SU-DHL-6 (cell line): ENCODE results near the gene STRN.

ENCODE experiments used
- EZH2phosphoT487 ChIP-seq: fragments of 200-600 bp; sonication (generic), shearing (Covaris generic); conservative IDR thresholded peaks from 2 replicates; pipeline ENCODE4 v1.6.1; 2018; ENCODE audit warnings: mild to moderate bottlenecking, antibody characterized with exemption, low read length, moderate library complexity, mixed read lengths
- TF ChIP-seq, protein P1 (sequence below): fragments of 200-600 bp; sonication (generic); IDR thresholded peaks from one replicate; pipeline ENCODE4 v1.5.1; 2017; ENCODE audit warnings: antibody characterized with exemption, mild to moderate bottlenecking, low read length, moderate library complexity; ENCODE audit not compliant: insufficient read depth, poor library complexity, severe bottlenecking

DNA sequence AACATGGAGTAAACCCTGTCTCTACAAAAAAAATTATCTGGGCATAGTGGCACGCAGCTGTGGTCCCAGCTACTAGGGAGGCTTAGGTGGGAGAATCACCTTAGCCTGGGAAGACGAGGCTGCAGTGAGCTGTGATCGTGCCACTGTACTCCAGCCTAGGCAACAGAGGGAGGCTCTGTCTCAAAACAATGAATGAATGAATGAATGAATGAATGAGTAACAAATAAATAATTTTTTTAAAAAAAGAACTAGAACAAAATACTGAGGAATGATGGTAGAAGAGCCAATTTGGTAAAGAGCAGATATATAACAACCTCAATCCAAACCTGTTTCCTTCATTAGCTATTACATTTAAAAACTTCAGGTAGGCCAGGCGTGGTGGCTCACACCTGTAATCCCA is 60.1 kb downstream of the STRN start:
- TF ChIP-seq, protein P1, sequence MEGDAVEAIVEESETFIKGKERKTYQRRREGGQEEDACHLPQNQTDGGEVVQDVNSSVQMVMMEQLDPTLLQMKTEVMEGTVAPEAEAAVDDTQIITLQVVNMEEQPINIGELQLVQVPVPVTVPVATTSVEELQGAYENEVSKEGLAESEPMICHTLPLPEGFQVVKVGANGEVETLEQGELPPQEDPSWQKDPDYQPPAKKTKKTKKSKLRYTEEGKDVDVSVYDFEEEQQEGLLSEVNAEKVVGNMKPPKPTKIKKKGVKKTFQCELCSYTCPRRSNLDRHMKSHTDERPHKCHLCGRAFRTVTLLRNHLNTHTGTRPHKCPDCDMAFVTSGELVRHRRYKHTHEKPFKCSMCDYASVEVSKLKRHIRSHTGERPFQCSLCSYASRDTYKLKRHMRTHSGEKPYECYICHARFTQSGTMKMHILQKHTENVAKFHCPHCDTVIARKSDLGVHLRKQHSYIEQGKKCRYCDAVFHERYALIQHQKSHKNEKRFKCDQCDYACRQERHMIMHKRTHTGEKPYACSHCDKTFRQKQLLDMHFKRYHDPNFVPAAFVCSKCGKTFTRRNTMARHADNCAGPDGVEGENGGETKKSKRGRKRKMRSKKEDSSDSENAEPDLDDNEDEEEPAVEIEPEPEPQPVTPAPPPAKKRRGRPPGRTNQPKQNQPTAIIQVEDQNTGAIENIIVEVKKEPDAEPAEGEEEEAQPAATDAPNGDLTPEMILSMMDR = no peak
- no peak for TF ChIP-seq EZH2phosphoT487
